ENCODE results near the gene MAGEA2. TPM values are rescaled to one million over a fixed set of nuclear protein-coding genes. Genes with fewer than 3 reads are reported as not detected.
"Not testable (repeated sequence)": the region's sequence is repeated elsewhere in the genome, so short reads cannot be mapped to it uniquely, and the experiment has no call there.

The MAGEA2 gene
- polyA plus RNA-seq, 1 of the 3 experiments (the other 2 are of a cell fraction): 55.9 TPM

GRCh38 chrX:152713815-152714787, 39.5 kb downstream of the MAGEA2 start, which contains the start of gene MAGEA2B:
Gene MAGEA2B, plus strand, starts transcription at chrX:152714628. Its CDS starts 2,479 bp downstream, at chrX:152717107.
- no CpG with 5 or more reads among the region's 35 CpGs for WGBS (ENCODE audit: low lambda C conversion rate)

GRCh38 chrX:152713195-152713594, 40.4 kb downstream of the MAGEA2 start:
- H3K9ac ChIP-seq; H2AFZ ChIP-seq (ENCODE audit: low read depth); DNase-seq; H3K9me2 ChIP-seq; CTCF ChIA-PET; H4K20me1 ChIP-seq (ENCODE audit: insufficient read depth); H3K4me2 ChIP-seq; H3K9me3 ChIP-seq; H3K79me2 ChIP-seq (ENCODE audit: insufficient read depth); H3K4me1 ChIP-seq (ENCODE audit: control insufficient read depth in 1 of 2, insufficient read depth in 2 of 2, low read depth in 1 of 2, low read length in 1 of 2); H3F3A ChIP-seq (replicated peaks; ENCODE audit: insufficient read depth); H3K27ac ChIP-seq (ENCODE audit: low read depth in 2 of 2, low read length in 1 of 2); H3K36me3 ChIP-seq (replicated peaks in 1 of 2; ENCODE audit: control insufficient read depth in 1 of 2, insufficient read depth in 2 of 2, low read length in 1 of 2); POLR2A ChIA-PET; H3K4me3 ChIP-seq (ENCODE audit: low read depth in 2 of 2, low read length in 1 of 2); H3K27me3 ChIP-seq (ENCODE audit: insufficient read depth): not testable (repeated sequence)
- no CpG with 5 or more reads among the region's 5 CpGs for WGBS (ENCODE audit: low lambda C conversion rate)

More at GRCh38 chrX:152713815-152714787, 39.5 kb downstream of the MAGEA2 start, which contains the start of gene MAGEA2B:
- H4K20me1 ChIP-seq (ENCODE audit: insufficient read depth); POLR2A ChIA-PET; H3K9ac ChIP-seq; H3K79me2 ChIP-seq (ENCODE audit: insufficient read depth); DNase-seq; H3F3A ChIP-seq (replicated peaks; ENCODE audit: insufficient read depth); H3K4me2 ChIP-seq; H3K27ac ChIP-seq (ENCODE audit: low read depth in 2 of 2, low read length in 1 of 2); H2AFZ ChIP-seq (ENCODE audit: low read depth); H3K4me3 ChIP-seq (ENCODE audit: low read depth in 2 of 2, low read length in 1 of 2); H3K36me3 ChIP-seq (replicated peaks in 1 of 2; ENCODE audit: control insufficient read depth in 1 of 2, insufficient read depth in 2 of 2, low read length in 1 of 2); H3K9me3 ChIP-seq; H3K4me1 ChIP-seq (ENCODE audit: control insufficient read depth in 1 of 2, insufficient read depth in 2 of 2, low read depth in 1 of 2, low read length in 1 of 2); CTCF ChIA-PET; H3K27me3 ChIP-seq (ENCODE audit: insufficient read depth); H3K9me2 ChIP-seq: not testable (repeated sequence)

- H4K20me1 ChIP-seq (ENCODE audit: insufficient read depth); H3K27me3 ChIP-seq (ENCODE audit: insufficient read depth); CTCF ChIA-PET; H3K27ac ChIP-seq (ENCODE audit: low read depth in 2 of 2, low read length in 1 of 2); H3K4me1 ChIP-seq (ENCODE audit: control insufficient read depth in 1 of 2, insufficient read depth in 2 of 2, low read depth in 1 of 2, low read length in 1 of 2); H3K9ac ChIP-seq; H3K4me3 ChIP-seq (ENCODE audit: low read depth in 2 of 2, low read length in 1 of 2); DNase-seq; H3F3A ChIP-seq (replicated peaks; ENCODE audit: insufficient read depth); H3K4me2 ChIP-seq; H3K9me3 ChIP-seq; H2AFZ ChIP-seq (ENCODE audit: low read depth); H3K79me2 ChIP-seq (ENCODE audit: insufficient read depth); POLR2A ChIA-PET; H3K36me3 ChIP-seq (replicated peaks in 1 of 2; ENCODE audit: control insufficient read depth in 1 of 2, insufficient read depth in 2 of 2, low read length in 1 of 2); H3K9me2 ChIP-seq: not testable (repeated sequence)
- WGBS (ENCODE audit: low lambda C conversion rate): 80% methylated on average over 1 of the region's 2 CpGs
Observed at GRCh38 chrX:152709173-152709572, 44.5 kb downstream of the MAGEA2 start, which contains the start of gene CSAG2. Gene CSAG2, minus strand, starts transcription at chrX:152709273. Its CDS starts 161 bp downstream, at chrX:152709112.

DNA sequence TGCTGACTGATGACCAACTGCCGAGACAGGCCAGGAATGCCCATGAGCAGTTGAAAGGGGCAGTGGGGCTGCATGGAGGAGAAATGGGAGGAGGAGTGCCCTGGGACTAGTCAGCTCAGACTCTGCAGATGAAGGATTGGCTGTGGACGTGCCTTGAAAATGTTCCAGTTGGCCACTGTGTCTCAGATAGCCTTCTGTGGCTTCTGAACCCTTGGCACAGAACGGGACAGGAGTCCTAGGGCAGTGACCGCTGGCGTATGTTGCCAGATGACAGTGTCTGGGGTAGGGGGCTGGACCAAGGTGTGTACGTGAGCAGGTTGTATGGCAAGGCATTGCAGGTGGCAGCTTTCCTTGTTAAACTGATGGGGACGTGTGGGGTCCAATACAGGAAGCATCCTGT, 47.1 kb downstream of the MAGEA2 start:
- CTCF ChIA-PET; H3K9me3 ChIP-seq; H3K4me2 ChIP-seq; DNase-seq; H3K4me3 ChIP-seq (ENCODE audit: low read depth in 2 of 2, low read length in 1 of 2); H2AFZ ChIP-seq (ENCODE audit: low read depth); H3K9me2 ChIP-seq; H4K20me1 ChIP-seq (ENCODE audit: insufficient read depth); H3K79me2 ChIP-seq (ENCODE audit: insufficient read depth); H3K36me3 ChIP-seq (replicated peaks in 1 of 2; ENCODE audit: control insufficient read depth in 1 of 2, insufficient read depth in 2 of 2, low read length in 1 of 2); H3K4me1 ChIP-seq (ENCODE audit: control insufficient read depth in 1 of 2, insufficient read depth in 2 of 2, low read depth in 1 of 2, low read length in 1 of 2); H3K27ac ChIP-seq (ENCODE audit: low read depth in 2 of 2, low read length in 1 of 2); H3K27me3 ChIP-seq (ENCODE audit: insufficient read depth); H3K9ac ChIP-seq; H3F3A ChIP-seq (replicated peaks; ENCODE audit: insufficient read depth); POLR2A ChIA-PET: not testable (repeated sequence)
- WGBS (ENCODE audit: low lambda C conversion rate): 60% methylated on average over 1 of the region's 7 CpGs

- H3F3A ChIP-seq (replicated peaks; ENCODE audit: insufficient read depth); H3K4me3 ChIP-seq (ENCODE audit: low read depth in 2 of 2, low read length in 1 of 2); H3K9me2 ChIP-seq; H3K9me3 ChIP-seq; H3K27ac ChIP-seq (ENCODE audit: low read depth in 2 of 2, low read length in 1 of 2); H3K79me2 ChIP-seq (ENCODE audit: insufficient read depth); POLR2A ChIA-PET; H3K4me2 ChIP-seq; H4K20me1 ChIP-seq (ENCODE audit: insufficient read depth); DNase-seq; H2AFZ ChIP-seq (ENCODE audit: low read depth); H3K9ac ChIP-seq; H3K27me3 ChIP-seq (ENCODE audit: insufficient read depth); H3K4me1 ChIP-seq (ENCODE audit: control insufficient read depth in 1 of 2, insufficient read depth in 2 of 2, low read depth in 1 of 2, low read length in 1 of 2); H3K36me3 ChIP-seq (replicated peaks in 1 of 2; ENCODE audit: control insufficient read depth in 1 of 2, insufficient read depth in 2 of 2, low read length in 1 of 2); CTCF ChIA-PET: not testable (repeated sequence)
- 75% methylated on average over 3 of the region's 5 CpGs for WGBS (ENCODE audit: low lambda C conversion rate)
Observed at GRCh38 chrX:152700390-152700789, 53.3 kb downstream of the MAGEA2 start.
